ENCODE results near the gene C1orf122. TPM values are rescaled to one million over a fixed set of nuclear protein-coding genes. Genes with fewer than 3 reads are reported as not detected.

C1orf122 gene
- total and polyA plus RNA-seq, 2 of the 13 experiments (the other 11 are each of a cell fraction or from before 2014, with no cell fraction given): 18.7 to 40.6 TPM

DNA sequence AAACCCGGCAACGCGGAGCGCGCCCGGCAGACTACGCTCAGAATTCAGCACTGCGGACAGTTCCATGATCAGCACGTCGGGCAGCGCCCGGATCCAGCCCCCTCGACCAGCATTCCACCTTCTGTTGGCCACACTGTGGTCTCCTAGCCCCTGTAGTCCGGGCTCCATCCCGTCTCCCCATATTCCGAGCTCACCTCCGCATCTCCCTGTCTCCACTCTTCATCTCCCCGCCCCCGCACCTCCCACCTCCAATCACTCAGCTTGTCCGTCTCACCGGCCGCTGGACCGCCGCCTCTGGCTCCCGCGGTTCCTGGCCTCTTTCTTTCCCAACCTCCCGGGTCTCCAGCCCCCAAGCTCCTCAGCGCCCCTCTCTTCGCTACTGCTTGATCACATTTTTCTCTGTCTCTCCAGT lies 43.2 kb upstream of the C1orf122 start (continued):
- TF ChIP-seq, protein P1, sequence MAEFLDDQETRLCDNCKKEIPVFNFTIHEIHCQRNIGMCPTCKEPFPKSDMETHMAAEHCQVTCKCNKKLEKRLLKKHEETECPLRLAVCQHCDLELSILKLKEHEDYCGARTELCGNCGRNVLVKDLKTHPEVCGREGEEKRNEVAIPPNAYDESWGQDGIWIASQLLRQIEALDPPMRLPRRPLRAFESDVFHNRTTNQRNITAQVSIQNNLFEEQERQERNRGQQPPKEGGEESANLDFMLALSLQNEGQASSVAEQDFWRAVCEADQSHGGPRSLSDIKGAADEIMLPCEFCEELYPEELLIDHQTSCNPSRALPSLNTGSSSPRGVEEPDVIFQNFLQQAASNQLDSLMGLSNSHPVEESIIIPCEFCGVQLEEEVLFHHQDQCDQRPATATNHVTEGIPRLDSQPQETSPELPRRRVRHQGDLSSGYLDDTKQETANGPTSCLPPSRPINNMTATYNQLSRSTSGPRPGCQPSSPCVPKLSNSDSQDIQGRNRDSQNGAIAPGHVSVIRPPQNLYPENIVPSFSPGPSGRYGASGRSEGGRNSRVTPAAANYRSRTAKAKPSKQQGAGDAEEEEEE (CRISPR knock-in tag; IDR thresholded peaks at IDR 0.05; ENCODE audit: borderline replicate concordance): peak; percentile 80; the same call in 1 of the 2 replicates
- TF ChIP-seq KLF6 (CRISPR knock-in tag; IDR thresholded peaks at IDR 0.05): peak; percentile 100
- peak; percentile 97 to 100 for TF ChIP-seq KLF16 (CRISPR knock-in tag; IDR thresholded peaks at IDR 0.05)
- peak; percentile 96 for TF ChIP-seq ZNF20 (CRISPR knock-in tag; IDR thresholded peaks at IDR 0.05)
- TF ChIP-seq SOX13 (IDR thresholded peaks at IDR 0.05): no peak
- peak in 1 of 2 experiments; percentile 87; a peak in 2 of 4 replicates for TF ChIP-seq SOX13 (CRISPR knock-in tag; conservative IDR thresholded peaks at IDR 0.05 in 1 of 2, IDR thresholded peaks at IDR 0.05 in 1 of 2)
- peak; percentile 58; the same call in 1 of the 2 replicates for TF ChIP-seq ZNF652 (CRISPR knock-in tag; IDR thresholded peaks at IDR 0.05; ENCODE audit: borderline replicate concordance, low read depth)
- peak; percentile 60 for TF ChIP-seq ZNF143 (CRISPR knock-in tag; IDR thresholded peaks at IDR 0.05)
- TF ChIP-seq, protein P2, sequence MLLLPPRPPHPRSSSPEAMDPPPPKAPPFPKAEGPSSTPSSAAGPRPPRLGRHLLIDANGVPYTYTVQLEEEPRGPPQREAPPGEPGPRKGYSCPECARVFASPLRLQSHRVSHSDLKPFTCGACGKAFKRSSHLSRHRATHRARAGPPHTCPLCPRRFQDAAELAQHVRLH (CRISPR knock-in tag; IDR thresholded peaks at IDR 0.05; ENCODE audit: borderline replicate concordance, low read depth): peak; percentile 100
- no peak for TF ChIP-seq DPF2 (CRISPR knock-in tag; IDR thresholded peaks at IDR 0.05; ENCODE audit: borderline replicate concordance, low read depth)
- TF ChIP-seq TAF15 (IDR thresholded peaks at IDR 0.05; ENCODE audit: low read depth, low read length, poor library complexity, severe bottlenecking): no peak
- TF ChIP-seq, protein P3, sequence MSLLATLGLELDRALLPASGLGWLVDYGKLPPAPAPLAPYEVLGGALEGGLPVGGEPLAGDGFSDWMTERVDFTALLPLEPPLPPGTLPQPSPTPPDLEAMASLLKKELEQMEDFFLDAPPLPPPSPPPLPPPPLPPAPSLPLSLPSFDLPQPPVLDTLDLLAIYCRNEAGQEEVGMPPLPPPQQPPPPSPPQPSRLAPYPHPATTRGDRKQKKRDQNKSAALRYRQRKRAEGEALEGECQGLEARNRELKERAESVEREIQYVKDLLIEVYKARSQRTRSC (CRISPR knock-in tag; IDR thresholded peaks at IDR 0.05; ENCODE audit: low read depth): peak; percentile 98
- peak; percentile 85; the same call in 1 of the 2 replicates for TF ChIP-seq ZZZ3 (CRISPR knock-in tag; IDR thresholded peaks at IDR 0.05; ENCODE audit: borderline replicate concordance)
- TF ChIP-seq TARDBP (CRISPR knock-in tag; IDR thresholded peaks at IDR 0.05): no peak
- TF ChIP-seq, protein P4, sequence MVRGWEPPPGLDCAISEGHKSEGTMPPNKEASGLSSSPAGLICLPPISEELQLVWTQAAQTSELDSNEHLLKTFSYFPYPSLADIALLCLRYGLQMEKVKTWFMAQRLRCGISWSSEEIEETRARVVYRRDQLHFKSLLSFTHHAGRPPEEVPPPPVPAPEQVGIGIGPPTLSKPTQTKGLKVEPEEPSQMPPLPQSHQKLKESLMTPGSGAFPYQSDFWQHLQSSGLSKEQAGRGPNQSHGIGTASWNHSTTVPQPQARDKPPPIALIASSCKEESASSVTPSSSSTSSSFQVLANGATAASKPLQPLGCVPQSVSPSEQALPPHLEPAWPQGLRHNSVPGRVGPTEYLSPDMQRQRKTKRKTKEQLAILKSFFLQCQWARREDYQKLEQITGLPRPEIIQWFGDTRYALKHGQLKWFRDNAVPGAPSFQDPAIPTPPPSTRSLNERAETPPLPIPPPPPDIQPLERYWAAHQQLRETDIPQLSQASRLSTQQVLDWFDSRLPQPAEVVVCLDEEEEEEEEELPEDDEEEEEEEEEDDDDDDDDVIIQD (CRISPR knock-in tag; IDR thresholded peaks at IDR 0.05; ENCODE audit: low read depth): peak; percentile 69; the same call in 1 of the 2 replicates
- TF ChIP-seq, protein P5, sequence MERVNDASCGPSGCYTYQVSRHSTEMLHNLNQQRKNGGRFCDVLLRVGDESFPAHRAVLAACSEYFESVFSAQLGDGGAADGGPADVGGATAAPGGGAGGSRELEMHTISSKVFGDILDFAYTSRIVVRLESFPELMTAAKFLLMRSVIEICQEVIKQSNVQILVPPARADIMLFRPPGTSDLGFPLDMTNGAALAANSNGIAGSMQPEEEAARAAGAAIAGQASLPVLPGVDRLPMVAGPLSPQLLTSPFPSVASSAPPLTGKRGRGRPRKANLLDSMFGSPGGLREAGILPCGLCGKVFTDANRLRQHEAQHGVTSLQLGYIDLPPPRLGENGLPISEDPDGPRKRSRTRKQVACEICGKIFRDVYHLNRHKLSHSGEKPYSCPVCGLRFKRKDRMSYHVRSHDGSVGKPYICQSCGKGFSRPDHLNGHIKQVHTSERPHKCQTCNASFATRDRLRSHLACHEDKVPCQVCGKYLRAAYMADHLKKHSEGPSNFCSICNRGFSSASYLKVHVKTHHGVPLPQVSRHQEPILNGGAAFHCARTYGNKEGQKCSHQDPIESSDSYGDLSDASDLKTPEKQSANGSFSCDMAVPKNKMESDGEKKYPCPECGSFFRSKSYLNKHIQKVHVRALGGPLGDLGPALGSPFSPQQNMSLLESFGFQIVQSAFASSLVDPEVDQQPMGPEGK (CRISPR knock-in tag; IDR thresholded peaks at IDR 0.05): peak; percentile 86
- peak; percentile 92; the same call in 1 of the 2 replicates for TF ChIP-seq JDP2 (CRISPR knock-in tag; IDR thresholded peaks at IDR 0.05; ENCODE audit: borderline replicate concordance)
- TF ChIP-seq, protein P6, sequence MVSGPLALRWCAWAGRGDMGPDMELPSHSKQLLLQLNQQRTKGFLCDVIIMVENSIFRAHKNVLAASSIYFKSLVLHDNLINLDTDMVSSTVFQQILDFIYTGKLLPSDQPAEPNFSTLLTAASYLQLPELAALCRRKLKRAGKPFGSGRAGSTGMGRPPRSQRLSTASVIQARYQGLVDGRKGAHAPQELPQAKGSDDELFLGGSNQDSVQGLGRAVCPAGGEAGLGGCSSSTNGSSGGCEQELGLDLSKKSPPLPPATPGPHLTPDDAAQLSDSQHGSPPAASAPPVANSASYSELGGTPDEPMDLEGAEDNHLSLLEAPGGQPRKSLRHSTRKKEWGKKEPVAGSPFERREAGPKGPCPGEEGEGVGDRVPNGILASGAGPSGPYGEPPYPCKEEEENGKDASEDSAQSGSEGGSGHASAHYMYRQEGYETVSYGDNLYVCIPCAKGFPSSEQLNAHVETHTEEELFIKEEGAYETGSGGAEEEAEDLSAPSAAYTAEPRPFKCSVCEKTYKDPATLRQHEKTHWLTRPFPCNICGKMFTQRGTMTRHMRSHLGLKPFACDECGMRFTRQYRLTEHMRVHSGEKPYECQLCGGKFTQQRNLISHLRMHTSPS (CRISPR knock-in tag; IDR thresholded peaks at IDR 0.05; ENCODE audit: low read depth): peak; percentile 58; the same call in 1 of the 2 replicates
- peak; percentile 93 for TF ChIP-seq HOXA3 (CRISPR knock-in tag; IDR thresholded peaks at IDR 0.05)
- no peak for TF ChIP-seq FOXK2 (IDR thresholded peaks at IDR 0.05)
- TF ChIP-seq, protein P7, sequence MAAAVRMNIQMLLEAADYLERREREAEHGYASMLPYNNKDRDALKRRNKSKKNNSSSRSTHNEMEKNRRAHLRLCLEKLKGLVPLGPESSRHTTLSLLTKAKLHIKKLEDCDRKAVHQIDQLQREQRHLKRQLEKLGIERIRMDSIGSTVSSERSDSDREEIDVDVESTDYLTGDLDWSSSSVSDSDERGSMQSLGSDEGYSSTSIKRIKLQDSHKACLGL (CRISPR knock-in tag; IDR thresholded peaks at IDR 0.05): peak; percentile 99
- peak; percentile 99 for TF ChIP-seq ZNF468 (CRISPR knock-in tag; IDR thresholded peaks at IDR 0.05)
